ENCODE results near the gene ZP2. TPM values are rescaled to one million over a fixed set of nuclear protein-coding genes. Genes with fewer than 3 reads are reported as not detected.

ZP2 gene
- total RNA-seq, 1 experiment from 2014 or later, result not detected

GRCh38 chr16:21150375-21151001 is 60.9 kb downstream of the ZP2 start, which contains the start of gene DNAH3:
TSS of gene DNAH3 (minus strand) at chr16:21150846. CDS start at chr16:21150319, 527 bp downstream.
- peak; percentile 8 for DNase-seq (ENCODE audit: low read depth)

Other genes starting within 250 kb of the ZP2 start
- gene DNAH3, start 60.7 kb downstream of the ZP2 start, total RNA-seq (2014; rRNA removed; shearing (Covaris generic)), result 0.02 TPM in 1 of 2 replicates, not detected in the other
- gene LDAF1, start 52.9 kb downstream of the ZP2 start, total RNA-seq (2014; rRNA removed; shearing (Covaris generic)), result 6.0 and 10.9 TPM in 2 replicates
- gene ANKS4B, start 22.1 kb upstream of the ZP2 start, total RNA-seq (2014; rRNA removed; shearing (Covaris generic)), result not detected in 2 replicates
- not detected in 2 replicates for gene CRYM, start 66.7 kb upstream of the ZP2 start, total RNA-seq (2014; rRNA removed; shearing (Covaris generic))